HL-60 (cell line): ENCODE results near the gene KIF26B.

Experiments
- DNase-seq, 2 experiments: peaks; one replicate each; pipeline ENCODE4 v3.0.0-alpha.2; 2010 to 2020; ENCODE audit warnings: low read depth in 1 of 2, low spot score in 1 of 2
- H3K27ac ChIP-seq: fragments of 250-450 bp; sonication (Bioruptor Pico); replicated peaks from 2 replicates; pipeline ENCODE4 v1.5.1; 2020; ENCODE audit warnings: mild to moderate bottlenecking, moderate library complexity
- H3K27me3 ChIP-seq: fragments of 250-450 bp; sonication (Bioruptor Pico); 2 replicates; pipeline ENCODE4 v1.5.1; 2021; ENCODE audit warnings: mild to moderate bottlenecking, moderate library complexity; ENCODE audit not compliant: insufficient read depth, poor library complexity, severe bottlenecking
- H3K4me3 ChIP-seq: replicated peaks from 2 replicates; pipeline ENCODE4 v1.5.1; 2011; ENCODE audit warnings: mild to moderate bottlenecking, control low read depth, low read length; ENCODE audit not compliant: insufficient read depth
- CTCF ChIP-seq: IDR thresholded peaks from one replicate; pipeline ENCODE4 v1.5.1; 2011; ENCODE audit warnings: low read length, control low read depth, inconsistent platforms; ENCODE audit not compliant: insufficient read depth
- GABPA ChIP-seq: IDR thresholded peaks from 2 replicates; pipeline ENCODE4 v1.6.1; 2012; ENCODE audit warnings: low read depth
- POLR2AphosphoS5 ChIP-seq: IDR thresholded peaks from 2 replicates; pipeline ENCODE4 v1.6.1; 2012; ENCODE audit warnings: low read depth
- REST ChIP-seq: IDR thresholded peaks from 2 replicates; pipeline ENCODE4 v1.6.1; 2012; ENCODE audit warnings: low read depth; ENCODE audit not compliant: insufficient replicate concordance
- SPI1 ChIP-seq: IDR thresholded peaks from 2 replicates; pipeline ENCODE4 v1.6.1; 2012; ENCODE audit warnings: low read depth, mild to moderate bottlenecking, borderline replicate concordance

KIF26B gene

GRCh38 chr1:245648749-245649522, 494.2 kb downstream of the KIF26B start:
- H3K27me3 ChIP-seq: no peaks in the 10 kb centered on the region
- DNase-seq: no peak
- H3K27ac ChIP-seq: no peak overlapping the region
- H3K4me3 ChIP-seq: no peak overlapping the region
- no peak for TF ChIP-seq CTCF
- no peak for TF ChIP-seq POLR2AphosphoS5
- TF ChIP-seq SPI1: no peak
- no peak for TF ChIP-seq GABPA
- TF ChIP-seq REST: no peak

- no peak for TF ChIP-seq GABPA
- TF ChIP-seq CTCF: no peak
- no peak for TF ChIP-seq SPI1
- TF ChIP-seq POLR2AphosphoS5: no peak
- TF ChIP-seq REST: no peak
- Histone ChIP-seq H3K27me3 (no peaks in the 10 kb centered on the region), H3K4me3 (no peak overlapping the region), H3K27ac (no peak overlapping the region)
- DNase-seq: no peak
Observed at GRCh38 chr1:245649666-245650065, 494.9 kb downstream of the KIF26B start.

- TF ChIP-seq CTCF (no peak), POLR2AphosphoS5 (no peak), SPI1 (no peak), REST (no peak), GABPA (no peak)
- H3K4me3 ChIP-seq: no peak overlapping the region
- no peak overlapping the region for H3K27ac ChIP-seq
- DNase-seq: no peak
- no peaks in the 10 kb centered on the region for H3K27me3 ChIP-seq
Observed at GRCh38 chr1:245650441-245650960, 495.7 kb downstream of the KIF26B start.
